HG02763 (cell line): ENCODE measurements around the gene FAP.

Experiments used
- ATAC-seq: cut with Tn5 transposase; IDR thresholded peaks from one replicate; pipeline ENCODE4 v1.9.1; 2021; ENCODE audit warnings: mild to moderate bottlenecking, moderate library complexity; ENCODE audit not compliant: unreplicated experiment

The FAP gene

DNA sequence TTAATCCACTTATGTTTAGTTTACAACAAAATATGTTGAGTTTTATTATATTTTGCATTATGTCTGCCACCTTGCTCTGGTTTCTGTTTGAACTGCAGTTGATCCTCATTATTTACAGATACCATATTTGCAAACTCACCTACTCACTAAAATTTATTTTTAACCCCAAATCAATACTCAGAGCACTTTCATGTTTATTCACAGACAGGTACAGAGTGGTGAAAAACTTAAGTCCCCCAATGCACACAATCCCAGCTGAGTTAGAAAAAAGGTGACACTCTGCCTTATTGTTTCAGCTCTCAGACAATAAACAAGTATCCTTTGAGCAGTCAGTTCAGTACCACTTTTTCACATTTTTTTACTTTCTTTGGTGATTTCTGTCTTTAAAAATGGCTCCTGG is 104.9 kb downstream of the FAP start:
- ATAC-seq, result no peak

DNA sequence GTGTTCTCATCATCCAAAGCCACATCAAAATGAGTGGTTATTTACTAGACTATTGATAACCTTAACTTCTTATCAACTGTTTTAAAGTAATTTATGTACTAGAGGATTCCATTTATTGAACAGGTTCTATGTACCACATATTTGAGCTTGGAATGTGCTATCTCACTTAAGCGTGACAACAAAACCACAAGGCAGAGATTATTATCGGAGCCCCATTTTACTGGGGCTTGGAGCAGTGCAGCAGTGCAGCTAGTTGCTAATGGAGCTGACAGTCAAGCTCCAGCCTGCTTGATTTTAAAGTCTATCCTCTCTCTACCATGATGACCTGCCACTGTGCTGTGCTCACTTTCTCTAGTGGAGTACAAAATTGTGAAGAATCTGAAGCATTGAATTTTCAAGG is 115.8 kb downstream of the FAP start:
- ATAC-seq, result no peak

DNA sequence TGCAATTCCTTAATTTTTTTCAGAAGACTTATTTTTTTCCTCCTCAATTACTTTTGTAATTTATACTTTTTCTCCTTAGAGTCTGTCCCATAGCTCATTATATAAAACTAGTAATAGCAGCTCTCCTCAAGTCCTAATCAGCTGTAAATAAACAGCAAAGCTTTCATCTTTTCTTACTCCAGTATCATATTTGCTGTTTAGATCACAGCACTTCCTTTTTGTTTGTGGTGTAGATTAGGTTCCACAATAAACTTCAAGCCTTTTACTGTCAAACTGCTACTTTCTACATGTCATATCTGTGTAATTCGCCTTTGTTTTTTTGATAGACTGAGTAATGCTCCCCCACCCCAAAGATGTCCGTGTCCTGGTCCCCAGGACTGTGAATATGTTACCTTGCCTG is 116.7 kb downstream of the FAP start:
- ATAC-seq, result peak; percentile 10

DNA sequence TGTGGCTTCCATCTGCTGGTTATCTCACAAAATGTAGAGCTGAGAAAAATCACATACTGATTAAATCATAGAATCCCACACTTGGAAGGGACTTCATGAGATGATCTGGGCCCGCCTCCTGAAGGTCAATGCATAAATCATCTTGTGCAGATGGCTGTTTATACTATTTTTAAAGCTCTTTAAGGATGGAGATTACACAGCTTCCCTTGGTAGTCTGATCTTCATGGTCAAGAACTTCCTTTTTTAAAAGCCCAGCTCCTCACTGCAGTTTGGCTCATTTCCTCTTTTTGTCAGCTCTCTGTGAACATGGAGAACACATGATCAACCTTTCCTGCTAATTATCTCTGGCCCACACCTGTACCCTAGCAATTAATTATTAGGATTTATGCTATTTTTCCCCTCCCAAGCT is 117.1 kb downstream of the FAP start:
- peak; percentile 86 for ATAC-seq

DNA sequence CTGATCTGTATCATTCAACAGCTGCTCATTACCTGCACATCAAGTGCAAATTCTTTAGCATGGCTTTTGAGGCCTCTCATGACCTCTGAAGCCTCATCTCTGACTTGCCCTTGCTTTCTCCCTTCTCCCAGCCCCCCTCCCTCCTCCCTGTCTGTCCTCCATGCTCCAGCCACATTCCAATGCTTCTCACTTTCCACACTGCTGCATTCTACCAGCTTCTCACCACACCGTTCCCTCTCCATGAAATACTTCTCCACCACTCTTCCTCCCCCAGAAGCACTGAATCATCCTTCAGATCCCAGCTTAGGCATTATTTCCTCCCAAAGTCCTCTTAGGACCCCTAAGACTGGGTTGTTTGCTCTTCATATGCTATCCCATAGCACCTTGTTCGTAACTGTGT is 118.1 kb downstream of the FAP start:
- no peak for ATAC-seq

DNA sequence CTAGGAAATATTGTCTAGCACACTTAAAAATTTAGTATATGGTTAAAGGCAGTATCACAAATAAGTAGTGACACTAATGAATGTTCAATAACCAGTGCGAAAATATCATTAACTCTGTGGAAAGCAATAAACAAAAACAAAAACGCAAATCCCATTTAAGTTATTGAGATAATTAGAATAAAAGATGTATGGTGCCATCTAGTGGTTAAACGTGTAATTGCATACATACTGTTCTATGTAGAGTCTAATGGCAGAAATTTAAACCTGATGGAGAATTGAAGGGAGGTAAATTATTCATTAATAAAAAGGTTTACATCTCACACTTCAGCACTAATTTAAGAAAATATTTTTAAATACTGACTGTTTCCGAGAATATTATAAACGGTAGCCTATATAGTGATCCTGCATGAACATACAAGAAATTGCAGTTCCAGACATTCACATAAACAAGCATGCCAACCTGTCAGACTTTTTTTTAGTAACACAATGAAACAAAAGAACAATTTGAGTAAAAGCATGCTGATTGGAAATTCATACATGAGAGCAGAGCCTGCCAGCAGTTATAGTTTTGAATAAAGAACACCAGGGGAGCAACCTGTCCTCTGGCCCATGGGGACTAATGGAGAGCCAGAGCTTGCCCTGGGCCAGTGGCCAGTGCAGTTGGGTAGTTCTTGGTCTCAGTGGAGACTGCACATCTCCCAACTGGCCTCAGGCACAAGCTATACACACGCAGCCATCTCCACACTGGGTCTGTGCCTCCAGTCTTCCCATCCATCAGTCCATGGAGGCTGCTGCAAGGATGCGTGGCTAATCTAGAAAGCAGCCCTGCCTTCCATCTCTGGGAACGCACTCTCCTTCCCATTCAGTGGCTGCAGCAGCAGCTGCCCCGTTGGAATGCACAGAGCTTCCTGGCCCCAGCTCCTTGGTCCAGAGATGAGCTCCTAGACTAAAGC is 119.2 kb downstream of the FAP start:
- ATAC-seq, result peak; percentile 37
